ENCODE results near the gene HOXC12. TPM values are rescaled to one million over a fixed set of nuclear protein-coding genes. Genes with fewer than 3 reads are reported as not detected.

HOXC12 gene
- total RNA-seq, 1 experiment from 2014 or later: not detected

GRCh38 chr12:53924521-53925405 lies 29.9 kb upstream of the HOXC12 start:
- no peak for DNase-seq (ENCODE audit: low spot score)
- CTCF ChIA-PET: no interaction called here
- H3K27me3 Mint-ChIP-seq (ENCODE audit: low read depth): peaks cover 98% of the 10 kb centered on the region

DNA sequence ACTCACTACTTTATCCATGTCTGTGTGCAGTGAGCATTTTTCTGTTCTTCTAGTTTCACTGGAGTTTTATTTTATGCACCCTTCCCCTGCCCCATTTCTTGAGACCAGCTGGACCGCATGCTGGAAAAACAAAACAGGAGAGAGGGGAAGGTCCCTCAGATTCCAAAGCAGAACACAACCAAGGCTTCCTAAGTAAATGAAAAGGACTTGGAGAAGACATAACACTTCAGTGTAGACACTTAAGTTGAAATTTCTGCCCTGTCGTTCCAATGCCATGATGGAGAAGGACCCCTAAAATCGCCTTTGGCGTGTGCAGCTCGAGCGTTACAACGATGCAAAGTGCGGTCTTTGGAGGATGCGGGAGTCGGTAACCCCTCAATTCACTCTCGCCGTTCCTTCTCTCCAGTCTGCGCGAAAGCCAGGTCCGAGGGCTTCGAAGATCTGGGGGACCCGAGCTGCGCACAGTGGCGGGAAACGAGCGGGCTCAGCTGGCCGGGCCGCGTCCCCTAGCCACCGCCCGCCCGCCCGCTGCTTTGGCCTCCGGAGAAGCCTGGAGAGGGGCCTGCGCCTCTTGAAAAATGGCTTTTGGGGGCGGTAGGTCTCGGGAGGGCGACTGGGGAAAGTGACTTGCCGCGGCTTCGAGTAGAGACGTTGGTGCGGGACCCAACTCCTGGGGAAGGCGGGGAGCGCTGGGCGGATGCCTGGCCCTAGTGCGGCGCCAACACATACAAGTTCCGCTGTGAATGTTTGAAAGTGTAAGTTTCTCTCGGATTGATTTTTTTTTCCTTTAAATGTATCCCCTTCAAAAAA lies 27.3 kb upstream of the HOXC12 start:
- H3K27ac Mint-ChIP-seq: no peak overlapping the region
- DNase-seq (ENCODE audit: low spot score): peak; percentile 34
- TF ChIP-seq, protein P1, sequence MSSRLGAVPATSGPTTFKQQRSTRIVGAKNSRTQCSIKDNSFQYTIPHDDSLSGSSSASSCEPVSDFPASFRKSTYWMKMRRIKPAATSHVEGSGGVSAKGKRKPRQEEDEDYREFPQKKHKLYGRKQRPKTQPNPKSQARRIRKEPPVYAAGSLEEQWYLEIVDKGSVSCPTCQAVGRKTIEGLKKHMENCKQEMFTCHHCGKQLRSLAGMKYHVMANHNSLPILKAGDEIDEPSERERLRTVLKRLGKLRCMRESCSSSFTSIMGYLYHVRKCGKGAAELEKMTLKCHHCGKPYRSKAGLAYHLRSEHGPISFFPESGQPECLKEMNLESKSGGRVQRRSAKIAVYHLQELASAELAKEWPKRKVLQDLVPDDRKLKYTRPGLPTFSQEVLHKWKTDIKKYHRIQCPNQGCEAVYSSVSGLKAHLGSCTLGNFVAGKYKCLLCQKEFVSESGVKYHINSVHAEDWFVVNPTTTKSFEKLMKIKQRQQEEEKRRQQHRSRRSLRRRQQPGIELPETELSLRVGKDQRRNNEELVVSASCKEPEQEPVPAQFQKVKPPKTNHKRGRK (CRISPR knock-in tag; IDR thresholded peaks at IDR 0.05; ENCODE audit: borderline replicate concordance): no peak
- TF ChIP-seq, protein P2, sequence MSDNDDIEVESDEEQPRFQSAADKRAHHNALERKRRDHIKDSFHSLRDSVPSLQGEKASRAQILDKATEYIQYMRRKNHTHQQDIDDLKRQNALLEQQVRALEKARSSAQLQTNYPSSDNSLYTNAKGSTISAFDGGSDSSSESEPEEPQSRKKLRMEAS (CRISPR knock-in tag; IDR thresholded peaks at IDR 0.05): no peak
- TF ChIP-seq ZNF232 (CRISPR knock-in tag; IDR thresholded peaks at IDR 0.05): no peak
- TF ChIP-seq ATF2 (CRISPR knock-in tag; IDR thresholded peaks at IDR 0.05; ENCODE audit: borderline replicate concordance, low read depth): no peak
- no peak for TF ChIP-seq FOXP4 (CRISPR knock-in tag; IDR thresholded peaks at IDR 0.05)
- TF ChIP-seq, protein P3, sequence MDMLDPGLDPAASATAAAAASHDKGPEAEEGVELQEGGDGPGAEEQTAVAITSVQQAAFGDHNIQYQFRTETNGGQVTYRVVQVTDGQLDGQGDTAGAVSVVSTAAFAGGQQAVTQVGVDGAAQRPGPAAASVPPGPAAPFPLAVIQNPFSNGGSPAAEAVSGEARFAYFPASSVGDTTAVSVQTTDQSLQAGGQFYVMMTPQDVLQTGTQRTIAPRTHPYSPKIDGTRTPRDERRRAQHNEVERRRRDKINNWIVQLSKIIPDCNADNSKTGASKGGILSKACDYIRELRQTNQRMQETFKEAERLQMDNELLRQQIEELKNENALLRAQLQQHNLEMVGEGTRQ (CRISPR knock-in tag; IDR thresholded peaks at IDR 0.05): no peak
- TF ChIP-seq ATF6 (CRISPR knock-in tag; IDR thresholded peaks at IDR 0.05): no peak
- TF ChIP-seq, protein P4, sequence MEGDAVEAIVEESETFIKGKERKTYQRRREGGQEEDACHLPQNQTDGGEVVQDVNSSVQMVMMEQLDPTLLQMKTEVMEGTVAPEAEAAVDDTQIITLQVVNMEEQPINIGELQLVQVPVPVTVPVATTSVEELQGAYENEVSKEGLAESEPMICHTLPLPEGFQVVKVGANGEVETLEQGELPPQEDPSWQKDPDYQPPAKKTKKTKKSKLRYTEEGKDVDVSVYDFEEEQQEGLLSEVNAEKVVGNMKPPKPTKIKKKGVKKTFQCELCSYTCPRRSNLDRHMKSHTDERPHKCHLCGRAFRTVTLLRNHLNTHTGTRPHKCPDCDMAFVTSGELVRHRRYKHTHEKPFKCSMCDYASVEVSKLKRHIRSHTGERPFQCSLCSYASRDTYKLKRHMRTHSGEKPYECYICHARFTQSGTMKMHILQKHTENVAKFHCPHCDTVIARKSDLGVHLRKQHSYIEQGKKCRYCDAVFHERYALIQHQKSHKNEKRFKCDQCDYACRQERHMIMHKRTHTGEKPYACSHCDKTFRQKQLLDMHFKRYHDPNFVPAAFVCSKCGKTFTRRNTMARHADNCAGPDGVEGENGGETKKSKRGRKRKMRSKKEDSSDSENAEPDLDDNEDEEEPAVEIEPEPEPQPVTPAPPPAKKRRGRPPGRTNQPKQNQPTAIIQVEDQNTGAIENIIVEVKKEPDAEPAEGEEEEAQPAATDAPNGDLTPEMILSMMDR (IDR thresholded peaks at IDR 0.05): no peak
- TF ChIP-seq SMAD4 (CRISPR knock-in tag; IDR thresholded peaks at IDR 0.05): no peak
- no peak for TF ChIP-seq ZNF396 (CRISPR knock-in tag; IDR thresholded peaks at IDR 0.05; ENCODE audit: borderline replicate concordance)
- TF ChIP-seq ERG (CRISPR knock-in tag; IDR thresholded peaks at IDR 0.05): no peak
- peak; percentile 50 for ATAC-seq
- H3K4me3 Mint-ChIP-seq: peak overlapping the region; percentile 36
- no peaks in the 10 kb centered on the region for H3K36me3 Mint-ChIP-seq
- CTCF ChIA-PET: interaction anchor here (1.1 kb wide), 1 partner anchor 25 kb away, joined by 4 read pairs; no protein-coding TSS in a partner anchor
- H3K4me1 Mint-ChIP-seq: peaks cover 11% of the 10 kb centered on the region
- H3K9me3 Mint-ChIP-seq: no peaks in the 10 kb centered on the region
- POLR2A ChIA-PET: interaction anchor here (1.2 kb wide), 1 partner anchor 64 kb away, joined by 3 read pairs; no protein-coding TSS in a partner anchor
- H3K27me3 Mint-ChIP-seq (ENCODE audit: low read depth): peaks cover 100% of the 10 kb centered on the region

More at GRCh38 chr12:53924521-53925405, 29.9 kb upstream of the HOXC12 start:
- no peak for TF ChIP-seq TP53 (CRISPR knock-in tag; IDR thresholded peaks at IDR 0.05)
- TF ChIP-seq ZNF219 (CRISPR knock-in tag; IDR thresholded peaks at IDR 0.05; ENCODE audit: borderline replicate concordance): no peak
- no peak for TF ChIP-seq ZBTB21 (CRISPR knock-in tag; IDR thresholded peaks at IDR 0.05; ENCODE audit: borderline replicate concordance)
- no peak for TF ChIP-seq GABPB1 (CRISPR knock-in tag; IDR thresholded peaks at IDR 0.05)
- no peak for TF ChIP-seq FOXP1 (CRISPR knock-in tag; IDR thresholded peaks at IDR 0.05; ENCODE audit: borderline replicate concordance)
- POLR2A ChIA-PET: no interaction called here
- H3K36me3 Mint-ChIP-seq: no peaks in the 10 kb centered on the region
- H3K9me3 Mint-ChIP-seq: no peaks in the 10 kb centered on the region
- no peak for ATAC-seq
- H3K4me1 Mint-ChIP-seq: peaks cover 11% of the 10 kb centered on the region
- H3K4me3 Mint-ChIP-seq: no peak overlapping the region
- no peak overlapping the region for H3K27ac Mint-ChIP-seq

All from WTC11 (cell line).